Measurements from ENCODE around the gene CHIC2. TPM values are rescaled to one million over a fixed set of nuclear protein-coding genes. Genes with fewer than 3 reads are reported as not detected.

Gene CHIC2
- total RNA-seq, 1 experiment from 2014 or later, result 34.8 TPM

- no peak for DNase-seq (ENCODE audit: low read depth)
Measured at GRCh38 chr4:54006755-54007154, 57.6 kb downstream of the CHIC2 start.

GRCh38 chr4:54005475-54005874 lies 58.9 kb downstream of the CHIC2 start:
- peak; percentile 50 for DNase-seq (ENCODE audit: low read depth)

- no peak for DNase-seq (ENCODE audit: low read depth)
Measured at GRCh38 chr4:54004463-54004862, 59.9 kb downstream of the CHIC2 start.

GRCh38 chr4:54001668-54002365 lies 62.6 kb downstream of the CHIC2 start:
- DNase-seq (ENCODE audit: low read depth), result no peak

- peak; percentile 41 for DNase-seq (ENCODE audit: low read depth)
Measured at GRCh38 chr4:53997898-53998297, 66.5 kb downstream of the CHIC2 start.

- no peak for DNase-seq (ENCODE audit: low read depth)
Measured at GRCh38 chr4:53994382-53995102, 69.9 kb downstream of the CHIC2 start.

GRCh38 chr4:53992785-53993184 lies 71.6 kb downstream of the CHIC2 start:
- DNase-seq (ENCODE audit: low read depth), result no peak

- DNase-seq (ENCODE audit: low read depth), result no peak
Measured at GRCh38 chr4:53991821-53992220, 72.6 kb downstream of the CHIC2 start.

GRCh38 chr4:53990641-53991040 lies 73.8 kb downstream of the CHIC2 start:
- DNase-seq (ENCODE audit: low read depth), result no peak

GRCh38 chr4:53987761-53988171 lies 76.6 kb downstream of the CHIC2 start:
- peak; percentile 67 for DNase-seq (ENCODE audit: low read depth)

GRCh38 chr4:53986062-53986461 lies 78.3 kb downstream of the CHIC2 start:
- DNase-seq (ENCODE audit: low read depth), result no peak

GRCh38 chr4:53981567-53981966 lies 82.8 kb downstream of the CHIC2 start:
- no peak for DNase-seq (ENCODE audit: low read depth)

GRCh38 chr4:53981066-53981465 lies 83.3 kb downstream of the CHIC2 start:
- DNase-seq (ENCODE audit: low read depth), result no peak

GRCh38 chr4:53974561-53974960 lies 89.8 kb downstream of the CHIC2 start:
- DNase-seq (ENCODE audit: low read depth), result no peak

GRCh38 chr4:53967986-53968385 lies 96.4 kb downstream of the CHIC2 start:
- no peak for DNase-seq (ENCODE audit: low read depth)

GRCh38 chr4:53963781-53964180 lies 100.6 kb downstream of the CHIC2 start:
- no peak for DNase-seq (ENCODE audit: low read depth)

GRCh38 chr4:53963336-53963735 lies 101.1 kb downstream of the CHIC2 start:
- DNase-seq (ENCODE audit: low read depth), result no peak

- peak; percentile 27 for DNase-seq (ENCODE audit: low read depth)
Measured at GRCh38 chr4:53962516-53963225, 101.7 kb downstream of the CHIC2 start.

GRCh38 chr4:53961351-53961750 lies 103.1 kb downstream of the CHIC2 start:
- no peak for DNase-seq (ENCODE audit: low read depth)

GRCh38 chr4:53960843-53961242 lies 103.6 kb downstream of the CHIC2 start:
- no peak for DNase-seq (ENCODE audit: low read depth)
